Thoracic aorta (tissue), 2 donors: Measurements from ENCODE around the gene PRAMEF1. TPM values are rescaled to one million over a fixed set of nuclear protein-coding genes. Genes with fewer than 3 reads are reported as not detected.
"Not testable (repeated sequence)": the region's sequence is repeated elsewhere in the genome, so short reads cannot be mapped to it uniquely, and the experiment has no call there.

Experiments used
- ATAC-seq: fragments of 150-250 bp; one replicate; pipeline ENCODE4 v1.8.0; 2017; ENCODE audit warnings: low read depth; ENCODE audit not compliant: insufficient number of reproducible peaks, low FRiP score
- DNase-seq: peaks from one replicate; pipeline ENCODE4 v3.0.0-alpha.2; 2020; ENCODE audit warnings: low spot score
- H3K27ac ChIP-seq, 2 donors: fragments of 200-600 bp; sonication (generic); 1 replicate in 1 of 2; 2 replicates in 1 of 2; pipeline ENCODE4 v1.5.1; 2016; ENCODE audit warnings: mild to moderate bottlenecking in 2 of 2, moderate library complexity in 2 of 2
- H3K27me3 ChIP-seq: fragments of 200-600 bp; sonication (generic); replicated peaks from 2 replicates; pipeline ENCODE4 v1.6.0; 2016; ENCODE audit warnings: mild to moderate bottlenecking; ENCODE audit not compliant: insufficient read depth
- H3K36me3 ChIP-seq: fragments of 200-600 bp; sonication (generic); one replicate; pipeline ENCODE4 v1.5.1; 2016
- H3K4me1 ChIP-seq, 2 donors: fragments of 200-600 bp; sonication (generic); 1 replicate in 1 of 2; 2 replicates in 1 of 2; pipeline versions ENCODE4 v1.5.1 to v1.6.0; 2016; ENCODE audit warnings: low read depth in 2 of 2, mild to moderate bottlenecking in 1 of 2; ENCODE audit not compliant: control insufficient read depth in 1 of 2
- H3K4me3 ChIP-seq: fragments of 200-600 bp; sonication (generic); 2 replicates; pipeline ENCODE4 v1.5.1; 2016; ENCODE audit warnings: mild to moderate bottlenecking
- H3K9me3 ChIP-seq: fragments of 200-600 bp; sonication (generic); 2 replicates; pipeline ENCODE4 v1.5.1; 2016
- total RNA-seq, 2 donors: library from RNA; depleted of rRNA; stranded (reverse); fragments of >200 nt; gene quantifications; one replicate each; pipeline versions ENCODE4 v1.1.0 to v1.2.3, GENCODE V29; 2016
- TF ChIP-seq, protein P1 (sequence below): fragments of 200-600 bp; sonication (generic); IDR thresholded peaks from one replicate; pipeline ENCODE4 v1.5.1; 2019; ENCODE audit warnings: antibody characterized with exemption

PRAMEF1 gene
- total RNA-seq, 2 donors from 2014 or later = not detected

DNA sequence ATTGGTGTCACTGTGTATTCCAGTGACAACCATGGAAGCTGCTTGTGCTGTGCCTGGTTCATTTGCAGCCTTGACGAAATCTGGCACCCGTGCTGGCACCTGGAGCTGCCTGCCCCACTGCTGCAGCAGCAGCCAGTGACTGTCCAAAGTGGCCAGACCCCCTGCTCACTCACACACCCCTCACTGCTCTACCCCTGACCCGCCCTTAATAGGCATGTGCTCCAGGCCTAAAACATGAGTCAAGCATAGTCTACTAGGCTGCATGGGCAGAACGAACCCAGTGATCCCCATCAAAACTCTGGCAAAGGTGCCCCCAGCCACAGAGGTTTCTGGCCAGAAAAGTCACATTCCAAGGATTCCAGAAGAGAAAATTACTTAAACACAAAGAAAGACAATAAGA is 7.7 kb downstream of the PRAMEF1 start:
- no peak for DNase-seq
- TF ChIP-seq, protein P1, sequence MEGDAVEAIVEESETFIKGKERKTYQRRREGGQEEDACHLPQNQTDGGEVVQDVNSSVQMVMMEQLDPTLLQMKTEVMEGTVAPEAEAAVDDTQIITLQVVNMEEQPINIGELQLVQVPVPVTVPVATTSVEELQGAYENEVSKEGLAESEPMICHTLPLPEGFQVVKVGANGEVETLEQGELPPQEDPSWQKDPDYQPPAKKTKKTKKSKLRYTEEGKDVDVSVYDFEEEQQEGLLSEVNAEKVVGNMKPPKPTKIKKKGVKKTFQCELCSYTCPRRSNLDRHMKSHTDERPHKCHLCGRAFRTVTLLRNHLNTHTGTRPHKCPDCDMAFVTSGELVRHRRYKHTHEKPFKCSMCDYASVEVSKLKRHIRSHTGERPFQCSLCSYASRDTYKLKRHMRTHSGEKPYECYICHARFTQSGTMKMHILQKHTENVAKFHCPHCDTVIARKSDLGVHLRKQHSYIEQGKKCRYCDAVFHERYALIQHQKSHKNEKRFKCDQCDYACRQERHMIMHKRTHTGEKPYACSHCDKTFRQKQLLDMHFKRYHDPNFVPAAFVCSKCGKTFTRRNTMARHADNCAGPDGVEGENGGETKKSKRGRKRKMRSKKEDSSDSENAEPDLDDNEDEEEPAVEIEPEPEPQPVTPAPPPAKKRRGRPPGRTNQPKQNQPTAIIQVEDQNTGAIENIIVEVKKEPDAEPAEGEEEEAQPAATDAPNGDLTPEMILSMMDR = no peak
- ATAC-seq = no peak
- Histone ChIP-seq H3K4me3 (no peak overlapping the region), H3K36me3 (no peaks in the 10 kb centered on the region), H3K27me3 (no peaks in the 10 kb centered on the region), H3K27ac (no peak overlapping the region), H3K9me3 (no peaks in the 10 kb centered on the region), H3K4me1 (no peaks in the 10 kb centered on the region)

DNA sequence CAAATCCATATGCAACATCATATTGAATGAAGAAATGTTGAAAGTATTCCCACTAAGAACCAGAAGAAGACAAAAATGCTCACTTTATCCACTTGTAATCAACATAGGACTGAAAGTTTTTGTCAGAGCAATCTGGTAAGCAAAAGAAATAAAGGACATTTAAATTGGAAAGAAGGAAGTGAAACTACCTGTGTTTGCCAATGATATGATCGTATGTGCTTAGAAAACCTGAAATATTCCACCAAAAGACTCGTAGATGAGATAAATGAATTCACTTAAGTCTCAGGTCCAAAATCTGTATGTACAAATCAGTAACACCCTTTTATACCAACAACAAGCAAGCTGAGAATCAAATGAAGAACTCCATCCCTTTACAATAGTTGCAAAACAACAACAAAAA is 8.5 kb downstream of the PRAMEF1 start:
- TF ChIP-seq, protein P1 = no peak
- ATAC-seq (no peak), DNase-seq (no peak)
- no peaks in the 10 kb centered on the region for H3K36me3 ChIP-seq
- H3K4me1 ChIP-seq = no peaks in the 10 kb centered on the region
- no peaks in the 10 kb centered on the region for H3K9me3 ChIP-seq
- no peak overlapping the region for H3K27ac ChIP-seq
- no peaks in the 10 kb centered on the region for H3K27me3 ChIP-seq
- no peak overlapping the region for H3K4me3 ChIP-seq

DNA sequence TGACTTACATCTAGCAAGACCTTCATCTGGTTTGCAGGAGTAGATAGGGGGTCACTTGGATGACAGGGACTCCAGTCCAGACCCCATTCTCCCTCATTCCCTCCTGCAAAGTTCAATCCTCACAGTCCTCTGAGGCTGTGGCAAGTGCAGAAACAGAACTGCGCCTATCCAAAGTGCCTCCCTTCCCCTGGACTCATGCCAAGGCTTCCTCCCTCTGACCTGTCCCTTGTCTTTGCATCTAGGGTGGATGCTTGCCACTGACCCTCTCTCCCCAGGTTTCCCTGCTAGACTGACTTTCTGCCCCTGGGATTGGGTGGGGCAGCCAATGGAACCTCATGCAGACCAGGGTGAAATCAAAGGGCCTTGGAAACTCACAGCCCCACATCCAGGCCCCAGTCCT is 18.7 kb downstream of the PRAMEF1 start:
- Histone ChIP-seq H3K4me3 (no peak overlapping the region), H3K36me3 (no peaks in the 10 kb centered on the region), H3K9me3 (no peaks in the 10 kb centered on the region), H3K27me3 (no peaks in the 10 kb centered on the region), H3K27ac (no peak overlapping the region), H3K4me1 (no peaks in the 10 kb centered on the region)
- no peak for ATAC-seq
- TF ChIP-seq, protein P1 = no peak
- DNase-seq = no peak

DNA sequence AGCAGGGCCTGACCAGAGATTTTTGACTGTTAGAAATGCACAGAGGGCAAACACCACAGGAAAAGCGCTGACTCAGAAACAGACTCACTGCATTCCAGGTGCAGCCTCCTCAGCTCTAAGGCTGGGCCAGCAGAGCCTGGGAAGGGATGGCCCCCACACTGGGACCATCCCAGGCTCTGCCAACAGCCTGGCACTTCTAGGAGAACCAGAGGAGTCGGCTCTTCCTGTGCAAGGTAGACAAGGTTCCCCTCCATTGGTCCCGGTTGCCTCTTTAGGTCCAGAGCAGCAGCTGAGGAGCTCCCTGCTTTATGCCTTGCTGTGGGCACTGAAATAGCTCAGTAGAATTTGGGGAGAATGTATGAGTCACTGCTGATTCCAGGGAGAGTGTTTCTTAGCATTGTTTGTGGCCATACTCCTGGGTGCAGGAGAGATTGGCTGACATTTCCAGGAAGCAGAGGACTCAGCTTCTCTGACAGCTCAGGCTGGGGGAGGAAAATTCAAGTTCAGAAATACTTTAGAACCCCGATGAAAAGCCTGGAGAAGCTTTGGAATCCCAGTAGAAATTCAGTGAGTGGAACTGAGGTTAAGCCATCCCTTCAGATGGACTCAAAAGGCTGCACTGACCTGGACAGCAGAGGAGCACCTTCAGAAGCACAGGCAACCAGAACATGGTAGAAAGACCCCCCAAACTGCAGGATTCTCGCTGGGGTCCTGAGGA is 19.7 kb downstream of the PRAMEF1 start:
- Histone ChIP-seq H3K27me3 (no peaks in the 10 kb centered on the region), H3K4me1 (no peaks in the 10 kb centered on the region), H3K27ac (no peak overlapping the region), H3K4me3 (no peak overlapping the region), H3K9me3 (no peaks in the 10 kb centered on the region), H3K36me3 (no peaks in the 10 kb centered on the region)
- ATAC-seq (no peak), DNase-seq (no peak)
- TF ChIP-seq, protein P1 = no peak

DNA sequence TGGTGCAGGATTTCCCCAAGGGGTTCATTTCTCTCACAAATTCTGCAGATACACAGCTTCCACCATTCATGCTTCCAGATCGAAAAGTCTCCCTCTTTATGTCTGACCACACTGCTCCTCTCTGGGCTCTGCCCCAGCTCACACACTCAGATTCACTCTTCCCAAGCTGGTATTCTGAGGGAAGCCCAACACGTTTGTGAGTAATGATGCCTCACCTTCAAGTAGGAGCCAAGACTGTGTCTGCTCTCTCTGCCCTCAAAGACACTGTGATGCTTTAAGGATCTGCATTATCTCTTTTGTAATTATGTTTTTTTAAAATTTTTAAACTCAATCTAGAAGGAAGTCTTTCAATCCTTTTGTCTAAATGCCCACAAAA is 20.2 kb downstream of the PRAMEF1 start:
- H3K27me3 ChIP-seq = no peaks in the 10 kb centered on the region
- TF ChIP-seq, protein P1 = no peak
- H3K27ac ChIP-seq = no peak overlapping the region
- no peaks in the 10 kb centered on the region for H3K36me3 ChIP-seq
- H3K4me3 ChIP-seq = no peak overlapping the region
- H3K4me1 ChIP-seq = no peaks in the 10 kb centered on the region
- ATAC-seq (no peak), DNase-seq (no peak)
- no peaks in the 10 kb centered on the region for H3K9me3 ChIP-seq

DNA sequence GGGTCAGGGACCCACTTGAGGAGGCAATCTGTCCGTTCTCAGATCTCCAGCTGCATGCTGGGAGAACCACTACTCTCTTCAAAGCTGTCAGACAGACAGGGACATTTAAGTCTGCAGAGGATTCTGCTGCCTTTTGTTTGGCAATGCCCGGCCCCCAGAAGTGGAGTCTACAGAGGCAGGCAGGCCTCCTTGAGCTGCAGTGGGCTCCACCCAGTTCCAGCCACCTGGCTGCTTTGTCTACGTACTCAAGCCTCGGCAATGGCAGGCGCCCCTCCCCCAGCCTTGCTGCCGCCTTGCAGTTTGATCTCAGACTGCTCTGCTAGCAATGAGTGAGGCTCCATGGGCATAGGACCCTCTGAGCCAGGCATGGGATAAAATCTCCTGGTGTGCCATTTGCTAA is 27.9 kb downstream of the PRAMEF1 start:
- not testable (repeated sequence) for H3K4me3 ChIP-seq

DNA sequence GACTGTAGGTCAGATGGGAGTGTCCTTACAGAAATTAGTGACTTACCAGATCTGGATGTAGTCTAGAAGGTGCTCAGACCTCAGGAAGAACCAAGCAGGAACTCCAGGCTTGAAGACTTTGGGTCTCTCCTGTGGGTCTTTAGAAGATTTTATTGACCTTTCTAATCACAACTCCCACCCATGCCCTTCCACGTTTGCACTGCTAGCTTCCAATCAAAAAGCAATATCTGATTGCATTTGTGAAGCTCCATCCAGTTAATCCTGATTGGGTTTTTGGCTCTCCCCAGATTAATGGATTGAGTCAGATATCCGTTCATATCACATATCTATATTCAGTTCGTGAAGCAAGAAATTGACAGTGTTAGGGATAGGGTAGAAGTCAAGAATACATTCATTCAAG is 40.1 kb downstream of the PRAMEF1 start, which contains the start of gene PRAMEF11:
Gene PRAMEF11 (minus strand): TSS at position 101 of the 400 bp plus-strand sequence. CDS start 2,621 bp downstream, outside the sequence.
- not testable (repeated sequence) for H3K27me3 ChIP-seq, H3K4me3 ChIP-seq, H3K4me1 ChIP-seq, DNase-seq, ATAC-seq, H3K36me3 ChIP-seq, H3K27ac ChIP-seq, H3K9me3 ChIP-seq

More for the DNA sequence above, 27.9 kb downstream of the PRAMEF1 start:
- ATAC-seq, H3K9me3 ChIP-seq, H3K36me3 ChIP-seq, H3K4me1 ChIP-seq, H3K27me3 ChIP-seq, H3K27ac ChIP-seq, DNase-seq: not testable (repeated sequence)

DNA sequence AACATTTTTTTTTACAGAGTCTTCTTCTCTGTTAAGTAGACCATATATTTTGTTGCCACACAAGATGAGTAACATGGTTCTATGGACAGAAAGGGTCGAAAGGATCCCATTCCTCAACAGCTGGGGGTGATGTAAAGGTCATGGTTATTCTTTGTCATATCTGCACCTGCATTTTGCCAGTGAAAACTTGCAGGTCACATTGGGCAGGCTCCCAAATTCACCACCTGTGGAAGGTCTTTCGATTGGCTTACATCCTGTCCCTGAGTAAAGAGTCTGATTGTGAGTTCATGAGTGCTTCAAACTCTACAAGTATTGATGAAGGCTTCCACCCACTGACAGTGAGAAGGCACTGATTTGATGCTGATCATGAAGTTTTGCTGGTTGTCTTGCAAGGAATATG is 42.1 kb downstream of the PRAMEF1 start:
- not testable (repeated sequence) for H3K4me1 ChIP-seq, H3K9me3 ChIP-seq, DNase-seq, H3K4me3 ChIP-seq, H3K36me3 ChIP-seq, H3K27ac ChIP-seq, ATAC-seq, H3K27me3 ChIP-seq
